SU-DHL-6 (cell line): ENCODE results near the gene HEATR5A.
A peak's percentile ranks its signal among the peaks of the same experiment; 100 is the strongest.
"Not testable (repeated sequence)": the region's sequence is repeated elsewhere in the genome, so short reads cannot be mapped to it uniquely, and the experiment has no call there.

Source experiments
- H2AFZ ChIP-seq: fragments of 200-600 bp; sonication (generic); 2 replicates; pipeline ENCODE4 v1.6.1; 2014; ENCODE audit warnings: low read depth, mild to moderate bottlenecking, moderate library complexity, mixed read lengths, antibody characterized with exemption, low read length; ENCODE audit not compliant: severe bottlenecking
- H3F3A ChIP-seq: fragments of 200-600 bp; shearing (Covaris generic); 2 replicates; pipeline ENCODE4 v1.6.0; 2016; ENCODE audit warnings: antibody characterized with exemption, mild to moderate bottlenecking; ENCODE audit not compliant: insufficient read depth
- H3K27ac ChIP-seq: fragments of 200-600 bp; sonication (generic); 2 replicates; pipeline ENCODE4 v1.5.1; 2016; ENCODE audit warnings: low read depth, mild to moderate bottlenecking, low read length, moderate library complexity, mixed read lengths
- H3K27me3 ChIP-seq: fragments of 200-600 bp; sonication (generic), shearing (Covaris generic); 2 replicates; pipeline ENCODE4 v1.6.0; 2014; ENCODE audit warnings: mild to moderate bottlenecking, low read length
- H3K36me3 ChIP-seq: fragments of 200-600 bp; sonication (generic); 2 replicates; pipeline ENCODE4 v1.6.1; 2014; ENCODE audit warnings: mild to moderate bottlenecking, low read length, mixed read lengths
- H3K4me2 ChIP-seq: fragments of 300-600, 200-600 bp; shearing (Covaris generic), sonication (generic); 2 replicates; pipeline ENCODE4 v1.6.0; 2014; ENCODE audit warnings: low read length, low read depth, mild to moderate bottlenecking; ENCODE audit not compliant: poor library complexity, severe bottlenecking
- H3K4me3 ChIP-seq: fragments of 200-600 bp; sonication (generic); 2 replicates; pipeline ENCODE4 v1.5.1; 2014; ENCODE audit warnings: antibody characterized with exemption, low read length, mild to moderate bottlenecking, mixed read lengths; ENCODE audit not compliant: insufficient read depth, poor library complexity, severe bottlenecking
- H3K79me2 ChIP-seq: fragments of 200-600 bp; sonication (generic); 2 replicates; pipeline ENCODE4 v1.6.1; 2014; ENCODE audit warnings: mild to moderate bottlenecking, low read length, moderate library complexity; ENCODE audit not compliant: insufficient read depth
- H3K9ac ChIP-seq: fragments of 200-600 bp; sonication (generic); 2 replicates; pipeline ENCODE4 v1.7.0; 2014; ENCODE audit warnings: mild to moderate bottlenecking, low read length
- H3K9me2 ChIP-seq: fragments of 200-600 bp; sonication (generic); replicated peaks from 2 replicates; pipeline ENCODE4 v1.6.1; 2014; ENCODE audit warnings: low read length; ENCODE audit not compliant: insufficient read depth
- H3K9me3 ChIP-seq: fragments of 200-600 bp; sonication (generic); 2 replicates; pipeline ENCODE4 v1.6.1; 2014; ENCODE audit warnings: low read length, mixed read lengths; ENCODE audit not compliant: insufficient read depth
- H4K20me1 ChIP-seq: fragments of 200-600 bp; sonication (generic); 2 replicates; pipeline ENCODE4 v1.6.1; 2014; ENCODE audit warnings: low read depth, mild to moderate bottlenecking, antibody characterized with exemption, low read length, moderate library complexity, mixed read lengths
- EZH2phosphoT487 ChIP-seq: fragments of 200-600 bp; sonication (generic), shearing (Covaris generic); conservative IDR thresholded peaks from 2 replicates; pipeline ENCODE4 v1.6.1; 2018; ENCODE audit warnings: mild to moderate bottlenecking, antibody characterized with exemption, low read length, moderate library complexity, mixed read lengths
- TF ChIP-seq, protein P1 (sequence below): fragments of 200-600 bp; sonication (generic); IDR thresholded peaks from one replicate; pipeline ENCODE4 v1.5.1; 2017; ENCODE audit warnings: antibody characterized with exemption, mild to moderate bottlenecking, low read length, moderate library complexity; ENCODE audit not compliant: insufficient read depth, poor library complexity, severe bottlenecking

Gene HEATR5A

DNA sequence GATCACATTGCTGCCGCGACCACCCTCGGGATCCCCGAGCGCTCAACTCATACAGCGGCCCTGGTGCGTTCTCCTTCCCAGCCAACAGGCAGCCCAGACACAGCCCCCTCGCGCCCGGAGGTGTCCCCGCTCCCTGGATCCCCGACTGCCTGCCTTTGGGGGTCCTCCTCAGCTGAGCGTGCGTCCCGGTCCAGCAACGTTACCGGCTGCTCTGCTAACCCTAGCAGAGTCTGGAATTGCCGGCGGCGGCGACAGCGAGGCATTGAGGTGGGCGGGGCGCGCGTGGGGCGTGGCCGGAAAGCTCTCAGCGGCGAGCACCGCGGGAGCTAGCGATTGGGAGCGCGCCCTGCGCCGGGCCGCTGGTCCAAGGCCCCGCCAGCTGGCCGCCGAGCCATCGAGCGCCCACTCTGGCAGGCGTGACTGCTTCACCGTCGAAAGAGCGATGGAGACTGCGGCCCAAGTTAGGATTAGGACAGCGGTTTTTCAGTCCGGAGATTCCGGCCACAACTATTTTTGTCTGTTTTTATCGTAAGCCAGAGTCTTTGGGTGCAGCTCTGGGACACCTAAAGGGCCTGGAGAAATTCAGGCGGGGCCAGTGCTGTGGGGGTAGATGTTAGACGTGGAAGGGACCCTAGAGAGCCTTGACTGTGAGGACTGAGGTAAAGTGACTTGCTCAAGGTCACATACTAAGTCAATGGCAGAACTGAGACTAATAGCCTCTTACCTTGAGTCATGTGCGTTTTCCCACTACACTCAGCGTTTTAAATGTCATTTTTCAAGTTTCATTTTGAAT is at the start of gene HEATR5A:
Gene HEATR5A (minus strand): TSS at position 232 of the 793 bp plus-strand sequence. CDS start 17,575 bp downstream, outside the sequence.
- Histone ChIP-seq H3K9me2 (no peaks in the 10 kb centered on the region), H4K20me1 (no peaks in the 10 kb centered on the region), H3K27ac (peak within 1 kb of the TSS; percentile 36; the same call in 1 of the 2 replicates), H3K9ac (peak within 1 kb of the TSS; percentile 70), H3K4me3 (peak within 1 kb of the TSS; percentile 82), H3F3A (peaks cover 9% of the 10 kb centered on the region; the same call in 1 of the 2 replicates), H3K9me3 (no peaks in the 10 kb centered on the region), H3K36me3 (no peaks in the 10 kb centered on the region), H3K79me2 (peaks cover 5% of the 10 kb centered on the region; the same call in 1 of the 2 replicates), H2AFZ (peak within 1 kb of the TSS; percentile 87), H3K27me3 (no peaks in the 10 kb centered on the region), H3K4me2 (peak within 1 kb of the TSS; percentile 88)
- no peak for TF ChIP-seq EZH2phosphoT487
- TF ChIP-seq, protein P1, sequence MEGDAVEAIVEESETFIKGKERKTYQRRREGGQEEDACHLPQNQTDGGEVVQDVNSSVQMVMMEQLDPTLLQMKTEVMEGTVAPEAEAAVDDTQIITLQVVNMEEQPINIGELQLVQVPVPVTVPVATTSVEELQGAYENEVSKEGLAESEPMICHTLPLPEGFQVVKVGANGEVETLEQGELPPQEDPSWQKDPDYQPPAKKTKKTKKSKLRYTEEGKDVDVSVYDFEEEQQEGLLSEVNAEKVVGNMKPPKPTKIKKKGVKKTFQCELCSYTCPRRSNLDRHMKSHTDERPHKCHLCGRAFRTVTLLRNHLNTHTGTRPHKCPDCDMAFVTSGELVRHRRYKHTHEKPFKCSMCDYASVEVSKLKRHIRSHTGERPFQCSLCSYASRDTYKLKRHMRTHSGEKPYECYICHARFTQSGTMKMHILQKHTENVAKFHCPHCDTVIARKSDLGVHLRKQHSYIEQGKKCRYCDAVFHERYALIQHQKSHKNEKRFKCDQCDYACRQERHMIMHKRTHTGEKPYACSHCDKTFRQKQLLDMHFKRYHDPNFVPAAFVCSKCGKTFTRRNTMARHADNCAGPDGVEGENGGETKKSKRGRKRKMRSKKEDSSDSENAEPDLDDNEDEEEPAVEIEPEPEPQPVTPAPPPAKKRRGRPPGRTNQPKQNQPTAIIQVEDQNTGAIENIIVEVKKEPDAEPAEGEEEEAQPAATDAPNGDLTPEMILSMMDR: no peak

DNA sequence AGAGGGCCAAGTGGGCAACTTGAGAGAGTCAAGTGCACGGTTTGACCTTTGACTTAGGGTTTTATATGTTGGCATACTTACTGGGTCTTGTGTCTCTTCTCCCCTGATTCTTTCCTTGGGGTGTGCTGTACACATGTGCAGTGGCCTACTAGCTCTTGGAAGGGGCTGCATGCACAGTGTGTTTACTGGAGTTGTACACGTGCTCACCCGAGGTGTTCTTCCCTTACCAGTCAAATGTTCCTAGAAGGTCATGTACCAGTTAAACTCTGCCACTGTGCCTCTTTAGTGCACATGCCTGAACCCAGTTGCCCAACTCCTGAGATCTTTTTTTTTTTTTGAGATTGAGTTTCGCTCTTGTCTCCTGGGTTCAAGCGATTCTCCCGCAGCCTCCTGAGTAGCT is 46.2 kb upstream of the HEATR5A start:
- H3K27me3 ChIP-seq: no peaks in the 10 kb centered on the region
- H2AFZ ChIP-seq: no peak overlapping the region

DNA sequence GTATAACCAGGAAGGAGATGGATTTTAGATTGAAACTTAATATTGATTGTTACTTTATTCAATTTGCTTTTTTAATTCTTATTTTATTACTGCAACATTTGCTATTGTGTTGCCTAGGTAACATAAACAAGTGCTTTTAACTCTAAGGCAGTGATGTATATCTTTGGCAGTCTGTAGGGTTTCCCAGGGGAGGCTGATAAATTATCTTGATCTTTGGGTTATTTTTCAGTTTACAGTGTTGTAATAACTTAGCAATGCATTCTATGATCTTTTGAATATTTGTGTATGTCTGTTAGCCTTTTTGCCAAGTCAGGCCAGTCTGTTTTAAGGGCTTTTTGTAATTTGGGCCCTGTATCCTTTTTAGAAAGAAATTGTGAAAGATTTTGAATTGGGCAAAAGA is 44.8 kb upstream of the HEATR5A start:
- Histone ChIP-seq H3K79me2 (no peaks in the 10 kb centered on the region), H3K9ac (no peak overlapping the region), H3K4me3 (no peak overlapping the region), H2AFZ (no peak overlapping the region), H3K36me3 (no peaks in the 10 kb centered on the region), H3K4me2 (no peak overlapping the region), H4K20me1 (no peaks in the 10 kb centered on the region), H3K27me3 (no peaks in the 10 kb centered on the region), H3K27ac (no peak overlapping the region), H3K9me2 (no peaks in the 10 kb centered on the region), H3F3A (no peaks in the 10 kb centered on the region), H3K9me3 (no peaks in the 10 kb centered on the region)
- TF ChIP-seq EZH2phosphoT487: no peak
- TF ChIP-seq, protein P1: no peak

More for the DNA sequence above, 46.2 kb upstream of the HEATR5A start:
- Histone ChIP-seq H3K4me3 (no peak overlapping the region), H3K4me2 (no peak overlapping the region), H3K27ac (no peak overlapping the region), H3K9me2 (no peaks in the 10 kb centered on the region), H3K9ac (no peak overlapping the region), H3K9me3 (no peaks in the 10 kb centered on the region), H3F3A (no peaks in the 10 kb centered on the region), H3K36me3 (no peaks in the 10 kb centered on the region), H4K20me1 (no peaks in the 10 kb centered on the region), H3K79me2 (no peaks in the 10 kb centered on the region)
- TF ChIP-seq, protein P1: no peak
- no peak for TF ChIP-seq EZH2phosphoT487

DNA sequence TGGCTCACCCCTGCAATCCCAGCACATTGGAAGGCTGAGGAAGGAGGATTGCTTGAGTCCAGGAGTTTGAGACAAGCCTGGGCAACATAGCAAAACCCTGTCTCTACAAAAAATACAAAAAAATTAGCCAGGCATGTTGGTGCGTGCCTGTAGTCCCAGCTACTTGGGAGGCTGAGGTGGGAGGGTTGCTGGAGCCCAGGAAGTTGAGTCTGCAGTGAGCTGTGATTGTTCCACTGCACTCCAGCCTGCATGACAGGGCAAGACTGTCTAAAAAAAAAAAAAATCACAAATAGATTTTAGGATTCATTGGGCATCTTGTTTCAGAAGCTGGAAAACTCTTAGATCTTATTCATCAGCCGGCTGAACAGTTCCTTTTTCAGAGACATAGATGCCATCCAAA is 42.1 kb upstream of the HEATR5A start:
- H2AFZ ChIP-seq, H3K9me3 ChIP-seq: not testable (repeated sequence)

More for the DNA sequence above, 42.1 kb upstream of the HEATR5A start:
- not testable (repeated sequence) for H3K4me2 ChIP-seq, H3K79me2 ChIP-seq, H3K27me3 ChIP-seq, H3K4me3 ChIP-seq, H3K9ac ChIP-seq, H3F3A ChIP-seq, H3K27ac ChIP-seq, H3K36me3 ChIP-seq, H3K9me2 ChIP-seq, H4K20me1 ChIP-seq
